ENCODE measurements around the gene TGFA. TPM values are rescaled to one million over a fixed set of nuclear protein-coding genes. Genes with fewer than 3 reads are reported as not detected.

Gene TGFA
- total RNA-seq, 1 donor from 2014 or later: 1.1 TPM

DNA sequence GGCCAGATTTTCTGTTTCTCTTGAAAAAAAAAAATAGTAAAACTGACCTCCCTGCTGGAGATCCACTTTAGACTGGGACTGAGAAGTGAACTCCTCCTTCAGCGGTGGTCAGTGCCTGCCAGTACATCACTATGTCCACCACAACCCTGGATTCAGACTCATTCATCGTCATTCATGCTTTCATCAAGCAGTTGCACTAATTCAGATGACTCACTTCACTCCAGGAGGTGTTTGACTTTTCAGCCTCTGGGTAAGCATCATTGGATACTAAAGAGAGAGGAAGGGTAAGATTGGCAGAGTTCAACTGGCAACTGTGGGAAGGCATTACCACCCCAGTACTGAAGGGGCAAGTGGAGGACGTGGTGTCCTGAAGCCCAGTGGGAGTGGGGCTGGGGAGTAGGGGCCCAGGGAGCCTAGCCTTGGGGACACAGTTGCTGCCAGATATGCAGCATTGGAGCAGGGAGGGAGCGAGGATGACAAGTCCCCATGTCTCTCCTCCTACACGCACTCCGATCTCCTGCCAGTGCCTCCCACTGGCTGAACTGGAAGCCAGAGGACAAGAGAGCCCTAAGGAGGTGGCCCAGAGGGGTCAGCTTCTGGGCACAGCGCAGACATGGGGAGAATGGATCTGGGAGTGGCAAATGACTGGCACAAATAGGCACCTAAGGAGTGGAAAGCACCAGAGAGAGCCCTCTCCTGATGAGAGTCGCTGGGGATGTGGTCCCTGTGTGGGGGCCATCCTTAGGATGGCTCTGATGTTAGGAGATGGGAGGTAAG lies 111.1 kb downstream of the TGFA start:
- no peaks in the 10 kb centered on the region for H3K27me3 ChIP-seq (ENCODE audit: low read depth)
- H3K4me1 ChIP-seq: no peaks in the 10 kb centered on the region
- intact Hi-C loops (cut with micrococcal nuclease): no loop called here
- no peak overlapping the region for H3K4me3 ChIP-seq
- H3K9me3 ChIP-seq (replicated peaks): no peaks in the 10 kb centered on the region
- H3K36me3 ChIP-seq: no peaks in the 10 kb centered on the region
- no peak for DNase-seq
- H3K27ac ChIP-seq (replicated peaks): no peak overlapping the region
- TF ChIP-seq, protein P1, sequence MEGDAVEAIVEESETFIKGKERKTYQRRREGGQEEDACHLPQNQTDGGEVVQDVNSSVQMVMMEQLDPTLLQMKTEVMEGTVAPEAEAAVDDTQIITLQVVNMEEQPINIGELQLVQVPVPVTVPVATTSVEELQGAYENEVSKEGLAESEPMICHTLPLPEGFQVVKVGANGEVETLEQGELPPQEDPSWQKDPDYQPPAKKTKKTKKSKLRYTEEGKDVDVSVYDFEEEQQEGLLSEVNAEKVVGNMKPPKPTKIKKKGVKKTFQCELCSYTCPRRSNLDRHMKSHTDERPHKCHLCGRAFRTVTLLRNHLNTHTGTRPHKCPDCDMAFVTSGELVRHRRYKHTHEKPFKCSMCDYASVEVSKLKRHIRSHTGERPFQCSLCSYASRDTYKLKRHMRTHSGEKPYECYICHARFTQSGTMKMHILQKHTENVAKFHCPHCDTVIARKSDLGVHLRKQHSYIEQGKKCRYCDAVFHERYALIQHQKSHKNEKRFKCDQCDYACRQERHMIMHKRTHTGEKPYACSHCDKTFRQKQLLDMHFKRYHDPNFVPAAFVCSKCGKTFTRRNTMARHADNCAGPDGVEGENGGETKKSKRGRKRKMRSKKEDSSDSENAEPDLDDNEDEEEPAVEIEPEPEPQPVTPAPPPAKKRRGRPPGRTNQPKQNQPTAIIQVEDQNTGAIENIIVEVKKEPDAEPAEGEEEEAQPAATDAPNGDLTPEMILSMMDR (IDR thresholded peaks at IDR 0.05; ENCODE audit: borderline replicate concordance): no peak

DNA sequence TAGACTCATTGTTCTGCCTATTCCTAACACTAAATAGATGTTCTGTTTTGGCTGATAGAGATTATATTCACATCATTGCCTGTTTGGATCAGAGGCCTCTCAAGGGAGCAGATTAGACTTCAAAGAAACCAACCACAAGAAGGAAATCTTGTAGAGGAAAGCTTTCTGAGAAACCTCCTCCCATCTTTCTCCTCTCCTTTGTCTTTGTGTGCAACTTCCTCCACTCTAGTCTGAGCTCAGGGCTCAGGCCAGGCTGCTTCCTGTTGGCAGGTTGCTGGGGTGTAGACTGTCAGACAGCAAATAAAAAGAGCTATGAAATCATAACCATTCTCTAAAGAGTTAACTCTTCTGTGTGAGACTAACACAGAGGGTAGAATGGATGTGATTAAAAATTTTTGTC lies 113.0 kb downstream of the TGFA start:
- H3K4me3 ChIP-seq: no peak overlapping the region
- TF ChIP-seq, protein P1 (IDR thresholded peaks at IDR 0.05; ENCODE audit: borderline replicate concordance): no peak
- DNase-seq: no peak
- intact Hi-C loops (cut with micrococcal nuclease): no loop called here
- H3K4me1 ChIP-seq: no peaks in the 10 kb centered on the region
- H3K27me3 ChIP-seq (ENCODE audit: low read depth): no peaks in the 10 kb centered on the region
- H3K36me3 ChIP-seq: no peaks in the 10 kb centered on the region
- H3K9me3 ChIP-seq (replicated peaks): no peaks in the 10 kb centered on the region
- no peak overlapping the region for H3K27ac ChIP-seq (replicated peaks)

DNA sequence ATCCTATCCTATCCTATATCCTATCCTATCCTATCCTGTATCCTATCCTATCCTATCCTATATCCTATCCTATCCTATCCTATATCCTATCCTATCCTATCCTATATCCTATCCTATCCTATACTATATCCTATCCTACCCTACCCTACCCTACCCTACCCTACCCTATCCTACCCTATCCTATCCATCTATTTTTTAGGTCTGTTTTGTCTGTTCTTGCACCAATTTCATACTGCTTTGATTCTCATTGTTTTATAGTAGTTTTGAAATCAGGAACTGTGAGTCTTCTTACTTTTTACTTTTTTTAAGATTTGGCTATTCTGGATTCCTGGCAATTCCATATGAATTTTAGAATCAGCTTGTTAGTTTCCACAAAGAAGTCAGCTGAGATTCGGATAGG lies 118.5 kb downstream of the TGFA start:
- Histone ChIP-seq H3K36me3 (no peaks in the 10 kb centered on the region), H3K9me3 (replicated peaks) (peaks cover 10% of the 10 kb centered on the region), H3K4me3 (no peak overlapping the region), H3K4me1 (no peaks in the 10 kb centered on the region), H3K27ac (replicated peaks) (no peak overlapping the region), H3K27me3 (ENCODE audit: low read depth) (no peaks in the 10 kb centered on the region)
- no peak for DNase-seq
- TF ChIP-seq, protein P1 (IDR thresholded peaks at IDR 0.05; ENCODE audit: borderline replicate concordance): no peak
- intact Hi-C loops (cut with micrococcal nuclease): no loop called here

DNA sequence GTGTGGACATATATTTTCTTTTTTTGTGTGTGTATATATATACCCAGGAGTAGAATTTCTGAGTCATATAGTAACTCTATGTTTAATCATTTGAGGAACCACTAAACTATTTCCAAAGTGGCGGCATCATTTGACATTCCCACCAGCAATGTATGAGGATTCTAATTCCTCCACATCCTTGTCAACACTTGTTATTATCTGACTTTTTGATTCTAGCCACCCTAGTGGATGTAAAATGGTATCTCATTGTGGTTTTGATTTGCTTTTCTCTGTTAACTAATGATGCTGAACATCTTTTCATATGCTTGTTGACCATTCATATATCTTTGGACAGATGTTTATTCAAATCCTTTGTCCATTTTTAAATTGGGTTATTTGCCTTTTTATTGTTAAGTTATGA lies 120.3 kb downstream of the TGFA start:
- no peak overlapping the region for H3K27ac ChIP-seq (replicated peaks)
- no peaks in the 10 kb centered on the region for H3K27me3 ChIP-seq (ENCODE audit: low read depth)
- H3K36me3 ChIP-seq: no peaks in the 10 kb centered on the region
- TF ChIP-seq, protein P1 (IDR thresholded peaks at IDR 0.05; ENCODE audit: borderline replicate concordance): no peak
- H3K4me3 ChIP-seq: no peak overlapping the region
- no peaks in the 10 kb centered on the region for H3K4me1 ChIP-seq
- peaks cover 16% of the 10 kb centered on the region for H3K9me3 ChIP-seq (replicated peaks)
- no peak for DNase-seq
- intact Hi-C loops (cut with micrococcal nuclease): no loop called here

DNA sequence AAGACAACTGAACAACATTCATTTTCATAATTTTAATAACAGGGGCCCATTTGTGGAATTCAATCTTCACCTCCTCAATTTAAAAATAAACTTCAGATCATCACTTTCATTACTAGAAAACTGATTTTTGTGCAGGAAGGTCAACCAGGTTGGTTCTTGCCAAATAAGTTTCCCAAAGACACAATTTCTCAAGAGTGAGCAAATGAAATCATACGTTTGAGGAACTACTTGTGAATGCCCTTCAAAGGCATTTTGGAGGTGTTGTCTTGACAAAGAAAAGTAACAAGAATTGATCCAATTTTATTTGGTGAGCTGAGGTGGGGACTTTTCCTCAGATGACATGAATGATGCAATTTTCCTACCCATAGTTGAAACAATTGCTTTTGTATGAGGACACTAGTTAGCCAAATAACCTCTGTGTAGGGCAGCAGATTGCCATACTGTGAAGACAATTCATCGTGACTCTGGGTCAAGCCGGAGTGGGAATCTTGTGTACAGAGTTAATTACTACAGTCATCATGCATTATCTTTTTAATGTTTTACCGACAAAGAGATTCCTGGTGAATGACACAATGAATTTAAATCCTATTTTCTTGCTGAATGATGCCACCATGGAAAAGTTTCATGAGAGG lies 121.8 kb downstream of the TGFA start:
- Histone ChIP-seq H3K27ac (replicated peaks) (no peak overlapping the region), H3K27me3 (ENCODE audit: low read depth) (no peaks in the 10 kb centered on the region), H3K9me3 (replicated peaks) (peaks cover 16% of the 10 kb centered on the region), H3K36me3 (no peaks in the 10 kb centered on the region), H3K4me3 (no peak overlapping the region), H3K4me1 (no peaks in the 10 kb centered on the region)
- intact Hi-C loops (cut with micrococcal nuclease): no loop called here
- TF ChIP-seq, protein P1 (IDR thresholded peaks at IDR 0.05; ENCODE audit: borderline replicate concordance): no peak
- no peak for DNase-seq
